Endothelial cell (in vitro differentiated cells): ENCODE results near the gene OR7C2. TPM values are rescaled to one million over a fixed set of nuclear protein-coding genes. Genes with fewer than 3 reads are reported as not detected.

Experiments used
- DNase-seq: peaks from one replicate; pipeline ENCODE4 v3.0.0; 2021; ENCODE audit warnings: low spot score
- H3K27ac Mint-ChIP-seq: one replicate; pipeline ENCODE4 v1.8.0; 2021; ENCODE audit warnings: mixed read lengths, inconsistent platforms; ENCODE audit not compliant: unreplicated experiment
- H3K27me3 Mint-ChIP-seq: one replicate; pipeline ENCODE4 v1.8.0; 2021; ENCODE audit warnings: mild to moderate bottlenecking, moderate library complexity, mixed read lengths, inconsistent platforms; ENCODE audit not compliant: unreplicated experiment
- H3K36me3 Mint-ChIP-seq: one replicate; pipeline ENCODE4 v1.8.0; 2021; ENCODE audit warnings: mild to moderate bottlenecking, low read depth, mixed read lengths, inconsistent platforms; ENCODE audit not compliant: unreplicated experiment
- H3K4me1 Mint-ChIP-seq: one replicate; pipeline ENCODE4 v1.8.0; 2021; ENCODE audit warnings: mild to moderate bottlenecking, mixed read lengths, inconsistent platforms; ENCODE audit not compliant: unreplicated experiment
- H3K4me3 Mint-ChIP-seq: one replicate; pipeline ENCODE4 v1.8.0; 2021; ENCODE audit warnings: mild to moderate bottlenecking, mixed read lengths, inconsistent platforms; ENCODE audit not compliant: unreplicated experiment
- H3K9me3 Mint-ChIP-seq: one replicate; pipeline ENCODE4 v1.8.0; 2021; ENCODE audit warnings: mixed read lengths, inconsistent platforms; ENCODE audit not compliant: unreplicated experiment
- long read RNA-seq: library from polyadenylated mRNA; unstranded; transcript quantifications from one replicate; pipeline ENCODE4 v2.0.0, GENCODE V29; 2020; ENCODE audit not compliant: unreplicated experiment
- total RNA-seq: library from RNA; stranded (reverse); fragmentation: NEBNext Ultra II Directional; extraction: Animal tissue kit (Norgen Biotek cat#: 25700); gene quantifications from one replicate; pipeline ENCODE4 v1.2.1, GENCODE V29; 2021; ENCODE audit not compliant: unreplicated experiment
- TF ChIP-seq, protein P1 (sequence below): fragments of 200-600 bp; sonication (generic); IDR thresholded peaks from one replicate; pipeline ENCODE4 v1.5.0; 2021; ENCODE audit warnings: antibody characterized with exemption; ENCODE audit not compliant: unreplicated experiment

The OR7C2 gene
- not detected for total RNA-seq
- long read RNA-seq, result 0 reads

DNA sequence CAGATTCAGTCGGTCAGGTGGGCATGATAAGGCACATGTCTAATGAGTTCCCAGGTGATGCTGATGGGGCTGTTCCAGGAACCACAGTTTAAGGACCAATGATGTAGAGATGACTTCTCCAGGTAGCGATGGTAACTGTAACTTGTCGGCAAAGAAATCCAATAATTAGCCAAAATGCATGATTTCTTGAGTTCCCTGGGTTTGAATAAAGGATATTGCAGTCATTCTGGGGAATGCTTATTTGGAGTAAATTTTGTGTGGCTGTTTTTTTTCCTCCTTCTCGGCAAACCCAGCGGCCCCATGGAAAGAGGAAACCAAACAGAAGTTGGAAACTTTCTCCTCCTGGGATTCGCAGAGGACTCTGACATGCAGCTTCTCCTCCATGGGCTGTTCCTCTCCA, at the start of gene OR7C2:
Gene OR7C2 (plus strand): TSS at position 301 of the 400 bp plus-strand sequence. CDS start 0 bp downstream, at position 301.
- H3K27ac Mint-ChIP-seq, result no peak within 1 kb of the TSS
- H3K9me3 Mint-ChIP-seq, result peaks cover 18% of the 10 kb centered on the region
- H3K27me3 Mint-ChIP-seq, result no peaks in the 10 kb centered on the region
- no peak within 1 kb of the TSS for H3K4me3 Mint-ChIP-seq
- DNase-seq, result no peak
- no peaks in the 10 kb centered on the region for H3K36me3 Mint-ChIP-seq
- TF ChIP-seq, protein P1, sequence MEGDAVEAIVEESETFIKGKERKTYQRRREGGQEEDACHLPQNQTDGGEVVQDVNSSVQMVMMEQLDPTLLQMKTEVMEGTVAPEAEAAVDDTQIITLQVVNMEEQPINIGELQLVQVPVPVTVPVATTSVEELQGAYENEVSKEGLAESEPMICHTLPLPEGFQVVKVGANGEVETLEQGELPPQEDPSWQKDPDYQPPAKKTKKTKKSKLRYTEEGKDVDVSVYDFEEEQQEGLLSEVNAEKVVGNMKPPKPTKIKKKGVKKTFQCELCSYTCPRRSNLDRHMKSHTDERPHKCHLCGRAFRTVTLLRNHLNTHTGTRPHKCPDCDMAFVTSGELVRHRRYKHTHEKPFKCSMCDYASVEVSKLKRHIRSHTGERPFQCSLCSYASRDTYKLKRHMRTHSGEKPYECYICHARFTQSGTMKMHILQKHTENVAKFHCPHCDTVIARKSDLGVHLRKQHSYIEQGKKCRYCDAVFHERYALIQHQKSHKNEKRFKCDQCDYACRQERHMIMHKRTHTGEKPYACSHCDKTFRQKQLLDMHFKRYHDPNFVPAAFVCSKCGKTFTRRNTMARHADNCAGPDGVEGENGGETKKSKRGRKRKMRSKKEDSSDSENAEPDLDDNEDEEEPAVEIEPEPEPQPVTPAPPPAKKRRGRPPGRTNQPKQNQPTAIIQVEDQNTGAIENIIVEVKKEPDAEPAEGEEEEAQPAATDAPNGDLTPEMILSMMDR, result no peak
- no peaks in the 10 kb centered on the region for H3K4me1 Mint-ChIP-seq

DNA sequence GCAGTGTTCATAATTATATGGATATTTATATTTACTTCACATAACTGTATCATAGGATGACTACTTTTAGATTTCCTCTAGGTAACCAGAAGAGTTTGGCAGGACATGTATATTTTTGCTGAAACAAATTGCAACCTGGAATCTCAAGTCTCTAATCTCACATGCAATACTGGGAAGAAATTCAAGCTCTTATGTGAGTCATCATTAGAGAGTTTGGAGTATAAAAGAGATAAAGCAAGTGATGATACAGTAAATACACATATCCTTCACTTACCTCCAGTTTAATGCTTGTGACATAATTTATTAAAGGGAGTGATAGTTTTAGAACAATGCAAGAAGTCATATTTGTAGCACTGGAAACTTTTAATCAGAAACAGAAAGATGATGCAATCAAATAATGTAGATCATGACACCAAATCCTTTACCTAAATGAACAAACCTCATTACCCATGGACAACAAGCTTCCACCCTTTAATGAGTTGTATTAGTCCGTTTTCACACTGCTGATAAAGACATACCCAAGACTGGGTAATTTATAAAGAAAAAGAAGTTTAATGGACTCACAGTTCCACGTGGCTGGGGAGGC, 39.5 kb upstream of the OR7C2 start:
- no peak overlapping the region for H3K4me3 Mint-ChIP-seq
- no peaks in the 10 kb centered on the region for H3K36me3 Mint-ChIP-seq
- no peaks in the 10 kb centered on the region for H3K9me3 Mint-ChIP-seq

DNA sequence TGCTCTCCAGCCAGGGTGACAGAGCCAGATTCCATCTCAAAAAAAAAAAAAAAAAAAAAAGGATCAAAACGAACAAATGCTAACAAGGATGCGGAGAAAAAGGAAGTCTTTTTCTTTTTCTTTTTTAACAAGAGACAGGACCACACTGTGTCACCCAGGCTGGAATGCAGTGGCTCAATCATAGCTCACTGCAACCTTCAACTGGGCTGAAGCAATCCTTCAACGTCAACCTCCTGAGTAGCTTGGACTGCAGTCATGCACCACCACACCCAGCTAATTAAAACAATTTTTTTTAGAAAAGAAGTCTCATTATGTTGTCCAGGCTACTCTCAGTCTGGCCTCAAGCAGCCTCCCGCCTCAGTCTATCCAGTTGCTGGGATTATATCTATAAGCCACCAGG, 34.6 kb upstream of the OR7C2 start:
- H3K27me3 Mint-ChIP-seq, result no peaks in the 10 kb centered on the region
- no peaks in the 10 kb centered on the region for H3K9me3 Mint-ChIP-seq

More for the DNA sequence above, 39.5 kb upstream of the OR7C2 start:
- no peaks in the 10 kb centered on the region for H3K4me1 Mint-ChIP-seq
- no peak for DNase-seq
- no peak overlapping the region for H3K27ac Mint-ChIP-seq
- TF ChIP-seq, protein P1, result no peak
- no peaks in the 10 kb centered on the region for H3K27me3 Mint-ChIP-seq

DNA sequence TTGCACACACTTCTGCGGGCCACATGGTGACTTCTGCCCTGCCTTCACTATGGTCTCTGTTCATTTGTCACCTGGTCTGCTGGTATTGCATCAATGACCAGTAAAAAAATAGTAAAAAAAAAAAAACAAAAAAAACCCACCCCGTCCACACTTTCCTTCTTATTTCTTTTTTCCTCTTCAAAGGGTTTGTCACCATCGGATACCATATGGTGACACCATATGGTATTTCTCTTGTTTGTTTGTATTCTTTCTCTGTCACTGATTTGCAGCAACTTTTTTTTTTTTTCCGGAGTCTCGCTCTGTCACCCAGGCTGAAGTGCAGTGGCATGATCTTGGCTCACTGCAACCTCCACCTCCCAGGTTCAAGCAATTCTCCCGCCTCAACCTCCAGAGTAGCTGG, 26.2 kb upstream of the OR7C2 start:
- Mint-ChIP-seq H3K4me3 (no peak overlapping the region), H3K4me1 (no peaks in the 10 kb centered on the region), H3K27ac (no peak overlapping the region), H3K9me3 (peaks cover 15% of the 10 kb centered on the region), H3K36me3 (no peaks in the 10 kb centered on the region), H3K27me3 (peaks cover 4% of the 10 kb centered on the region)
- no peak for DNase-seq
- TF ChIP-seq, protein P1, result no peak

More for the DNA sequence above, 34.6 kb upstream of the OR7C2 start:
- Mint-ChIP-seq H3K36me3 (no peaks in the 10 kb centered on the region), H3K4me1 (no peaks in the 10 kb centered on the region), H3K27ac (no peak overlapping the region), H3K4me3 (no peak overlapping the region)
- no peak for DNase-seq
- TF ChIP-seq, protein P1, result no peak

DNA sequence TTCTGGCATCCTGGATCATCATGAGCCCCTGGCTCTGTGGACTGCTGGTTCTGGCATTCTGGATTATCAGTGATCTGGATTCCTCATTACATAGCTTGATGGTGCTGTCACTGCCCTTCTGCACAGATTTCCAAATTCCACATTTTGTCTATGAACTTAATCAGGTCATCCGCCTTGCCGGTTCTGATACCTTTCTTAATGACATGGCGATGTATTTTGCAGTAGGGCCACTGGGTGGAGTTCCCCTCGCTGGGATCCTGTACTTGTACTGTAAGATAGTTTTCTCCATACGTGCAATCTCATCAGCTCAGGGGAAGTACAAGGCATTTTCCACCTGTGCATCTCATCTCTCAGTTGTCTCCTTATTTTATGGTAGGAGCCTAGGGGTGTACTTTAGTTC, 24.4 kb upstream of the OR7C2 start:
- Mint-ChIP-seq H3K4me1 (no peaks in the 10 kb centered on the region), H3K9me3 (peaks cover 16% of the 10 kb centered on the region), H3K36me3 (no peaks in the 10 kb centered on the region), H3K27me3 (peaks cover 4% of the 10 kb centered on the region), H3K4me3 (no peak overlapping the region), H3K27ac (no peak overlapping the region)
- TF ChIP-seq, protein P1, result no peak
- DNase-seq, result no peak
